Nephron (organoid): ENCODE data around the gene NOX4.

Source experiments
- H3K27ac Mint-ChIP-seq, 3 experiments: 2 replicates each; pipeline ENCODE4 v1.8.0; 2020; ENCODE audit warnings: mixed read lengths in 3 of 3, mild to moderate bottlenecking in 2 of 3, moderate library complexity in 1 of 3
- H3K27me3 Mint-ChIP-seq: 2 replicates; pipeline ENCODE4 v1.8.0; 2021; ENCODE audit warnings: low read depth, mild to moderate bottlenecking, moderate library complexity, mixed read lengths
- H3K36me3 Mint-ChIP-seq: 2 replicates; pipeline ENCODE4 v1.8.0; 2020; ENCODE audit warnings: low read depth, mixed read lengths
- H3K4me1 Mint-ChIP-seq: 2 replicates; pipeline ENCODE4 v1.8.0; 2020; ENCODE audit warnings: mixed read lengths
- H3K4me3 Mint-ChIP-seq, 3 experiments: 2 replicates each; pipeline ENCODE4 v1.8.0; 2020; ENCODE audit warnings: mild to moderate bottlenecking in 3 of 3, mixed read lengths in 3 of 3, moderate library complexity in 2 of 3
- H3K9me3 Mint-ChIP-seq: 2 replicates; pipeline ENCODE4 v1.8.0; 2020; ENCODE audit warnings: mixed read lengths
- TF ChIP-seq, protein P1 (sequence below), 3 experiments: fragments of 200-600 bp; sonication (generic); IDR thresholded peaks; one replicate each; pipeline ENCODE4 v1.5.0; 2021; ENCODE audit warnings: antibody characterized with exemption in 3 of 3; ENCODE audit not compliant: unreplicated experiment in 3 of 3

NOX4 gene

DNA sequence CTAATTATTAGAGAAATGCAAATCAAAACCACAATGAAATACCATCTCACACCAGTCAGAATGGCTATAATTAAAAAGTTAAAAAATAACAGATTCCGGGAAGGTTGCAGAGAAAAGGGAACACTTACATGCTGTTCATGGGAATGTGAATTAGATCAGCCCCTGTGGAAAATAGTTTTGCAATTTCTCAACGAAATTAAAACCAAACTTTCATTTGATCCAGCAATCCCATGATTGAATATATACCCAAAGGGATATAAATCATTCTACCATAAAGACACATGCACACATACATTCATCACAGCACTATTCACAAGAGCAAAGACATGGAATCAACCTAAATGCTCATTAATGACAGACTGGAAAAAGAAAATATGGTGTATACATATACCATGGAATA is 32.5 kb downstream of the NOX4 start:
- H3K27ac Mint-ChIP-seq, result peak overlapping the region; percentile 14 to 69 (median 58)
- no peak overlapping the region for H3K4me3 Mint-ChIP-seq
- no peaks in the 10 kb centered on the region for H3K4me1 Mint-ChIP-seq
- peaks cover 6% of the 10 kb centered on the region for H3K9me3 Mint-ChIP-seq
- TF ChIP-seq, protein P1, sequence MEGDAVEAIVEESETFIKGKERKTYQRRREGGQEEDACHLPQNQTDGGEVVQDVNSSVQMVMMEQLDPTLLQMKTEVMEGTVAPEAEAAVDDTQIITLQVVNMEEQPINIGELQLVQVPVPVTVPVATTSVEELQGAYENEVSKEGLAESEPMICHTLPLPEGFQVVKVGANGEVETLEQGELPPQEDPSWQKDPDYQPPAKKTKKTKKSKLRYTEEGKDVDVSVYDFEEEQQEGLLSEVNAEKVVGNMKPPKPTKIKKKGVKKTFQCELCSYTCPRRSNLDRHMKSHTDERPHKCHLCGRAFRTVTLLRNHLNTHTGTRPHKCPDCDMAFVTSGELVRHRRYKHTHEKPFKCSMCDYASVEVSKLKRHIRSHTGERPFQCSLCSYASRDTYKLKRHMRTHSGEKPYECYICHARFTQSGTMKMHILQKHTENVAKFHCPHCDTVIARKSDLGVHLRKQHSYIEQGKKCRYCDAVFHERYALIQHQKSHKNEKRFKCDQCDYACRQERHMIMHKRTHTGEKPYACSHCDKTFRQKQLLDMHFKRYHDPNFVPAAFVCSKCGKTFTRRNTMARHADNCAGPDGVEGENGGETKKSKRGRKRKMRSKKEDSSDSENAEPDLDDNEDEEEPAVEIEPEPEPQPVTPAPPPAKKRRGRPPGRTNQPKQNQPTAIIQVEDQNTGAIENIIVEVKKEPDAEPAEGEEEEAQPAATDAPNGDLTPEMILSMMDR (IDR thresholded peaks at IDR 0.05; ENCODE audit: unreplicated experiment in 3 of 3), result no peak
- H3K27me3 Mint-ChIP-seq, result no peaks in the 10 kb centered on the region
- H3K36me3 Mint-ChIP-seq, result peaks cover 8% of the 10 kb centered on the region

DNA sequence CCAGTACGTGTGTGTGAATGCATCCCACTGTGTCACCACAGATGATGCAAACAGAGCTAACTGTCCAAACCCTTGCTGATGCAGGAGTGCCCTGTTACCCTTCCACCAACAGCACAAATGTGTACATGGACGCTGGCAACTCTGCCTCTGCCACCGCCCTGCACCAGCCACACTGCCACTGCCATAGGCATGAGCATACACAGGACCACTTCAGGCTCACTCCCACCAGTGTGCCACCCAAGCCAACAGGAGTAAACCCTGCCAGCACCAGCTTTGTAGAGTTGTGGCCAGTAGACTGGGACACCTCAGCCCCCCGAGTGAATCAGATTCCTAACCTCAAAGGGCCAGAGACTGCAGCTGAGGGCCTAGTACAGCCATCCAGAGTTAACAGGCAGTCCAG is 34.0 kb downstream of the NOX4 start:
- TF ChIP-seq, protein P1 (IDR thresholded peaks at IDR 0.05; ENCODE audit: unreplicated experiment in 3 of 3), result no peak
- no peaks in the 10 kb centered on the region for H3K27me3 Mint-ChIP-seq
- H3K9me3 Mint-ChIP-seq, result peaks cover 6% of the 10 kb centered on the region
- H3K4me3 Mint-ChIP-seq, result no peak overlapping the region
- no peaks in the 10 kb centered on the region for H3K4me1 Mint-ChIP-seq
- no peak overlapping the region for H3K27ac Mint-ChIP-seq
- H3K36me3 Mint-ChIP-seq, result peaks cover 8% of the 10 kb centered on the region

DNA sequence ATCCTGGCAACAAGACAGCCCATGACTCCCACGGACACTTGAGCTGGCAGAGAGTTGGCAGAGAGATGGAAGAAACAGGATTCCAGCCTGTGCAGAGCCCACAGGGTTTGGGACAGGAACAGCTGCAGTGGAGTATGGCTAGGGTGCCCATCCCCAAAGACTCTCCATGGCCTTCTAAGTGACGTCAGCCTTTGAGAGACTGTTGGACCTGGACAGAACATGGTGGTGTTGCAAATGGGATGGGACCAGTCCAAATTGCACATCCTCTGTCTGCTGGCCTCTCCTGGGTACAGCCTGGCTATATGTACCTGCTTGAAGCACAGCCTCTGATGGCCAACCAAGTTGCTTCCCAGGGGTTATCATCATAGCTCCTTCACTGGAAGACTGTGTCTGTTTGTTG is 34.5 kb downstream of the NOX4 start:
- peaks cover 8% of the 10 kb centered on the region for H3K36me3 Mint-ChIP-seq
- H3K27ac Mint-ChIP-seq, result no peak overlapping the region
- H3K4me3 Mint-ChIP-seq, result no peak overlapping the region
- TF ChIP-seq, protein P1 (IDR thresholded peaks at IDR 0.05; ENCODE audit: unreplicated experiment in 3 of 3), result no peak
- H3K4me1 Mint-ChIP-seq, result no peaks in the 10 kb centered on the region
- no peaks in the 10 kb centered on the region for H3K27me3 Mint-ChIP-seq
- peaks cover 6% of the 10 kb centered on the region for H3K9me3 Mint-ChIP-seq

DNA sequence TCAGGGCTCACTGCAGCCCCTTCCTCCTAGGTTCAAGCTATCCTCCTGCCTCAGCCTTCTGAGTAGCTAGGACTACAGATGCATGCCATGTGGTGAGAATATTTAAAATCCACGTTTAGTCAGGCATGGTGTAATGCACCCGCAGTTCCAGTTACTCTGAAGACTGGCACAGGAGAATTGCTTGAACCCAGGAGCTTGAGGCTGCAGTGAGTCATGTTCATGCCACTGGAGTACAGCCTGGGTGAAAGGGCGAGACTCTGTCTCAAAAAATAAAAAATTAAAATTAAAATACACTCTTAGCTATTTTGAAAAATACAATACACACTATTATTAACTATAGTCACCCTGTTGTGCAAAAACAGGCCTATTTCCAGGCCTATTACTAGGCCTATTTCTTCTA is 38.4 kb downstream of the NOX4 start:
- Mint-ChIP-seq H3K4me1 (no peaks in the 10 kb centered on the region), H3K4me3 (no peak overlapping the region), H3K27me3 (no peaks in the 10 kb centered on the region), H3K9me3 (no peaks in the 10 kb centered on the region), H3K27ac (no peak overlapping the region), H3K36me3 (peaks cover 4% of the 10 kb centered on the region)
- TF ChIP-seq, protein P1 (IDR thresholded peaks at IDR 0.05; ENCODE audit: unreplicated experiment in 3 of 3), result no peak

- no peaks in the 10 kb centered on the region for H3K4me1 Mint-ChIP-seq
- TF ChIP-seq, protein P1 (IDR thresholded peaks at IDR 0.05; ENCODE audit: unreplicated experiment in 3 of 3), result no peak
- H3K4me3 Mint-ChIP-seq, result no peak overlapping the region
- no peaks in the 10 kb centered on the region for H3K27me3 Mint-ChIP-seq
- peaks cover 33% of the 10 kb centered on the region for H3K36me3 Mint-ChIP-seq
- no peak overlapping the region for H3K27ac Mint-ChIP-seq
- no peaks in the 10 kb centered on the region for H3K9me3 Mint-ChIP-seq
Measured at GRCh38 chr11:89447845-89448244, 43.3 kb downstream of the NOX4 start.
